GM19468 (cell line): ENCODE measurements around the gene CD14.
"Not testable (repeated sequence)": the region's sequence is repeated elsewhere in the genome, so short reads cannot be mapped to it uniquely, and the experiment has no call there.

Experiments used
- ATAC-seq: cut with Tn5 transposase; IDR thresholded peaks from one replicate; pipeline ENCODE4 v1.9.1; 2021; ENCODE audit warnings: mild to moderate bottlenecking, moderate library complexity, moderate number of reproducible peaks; ENCODE audit not compliant: unreplicated experiment; ENCODE audit errors: extremely low read depth

Gene CD14

DNA sequence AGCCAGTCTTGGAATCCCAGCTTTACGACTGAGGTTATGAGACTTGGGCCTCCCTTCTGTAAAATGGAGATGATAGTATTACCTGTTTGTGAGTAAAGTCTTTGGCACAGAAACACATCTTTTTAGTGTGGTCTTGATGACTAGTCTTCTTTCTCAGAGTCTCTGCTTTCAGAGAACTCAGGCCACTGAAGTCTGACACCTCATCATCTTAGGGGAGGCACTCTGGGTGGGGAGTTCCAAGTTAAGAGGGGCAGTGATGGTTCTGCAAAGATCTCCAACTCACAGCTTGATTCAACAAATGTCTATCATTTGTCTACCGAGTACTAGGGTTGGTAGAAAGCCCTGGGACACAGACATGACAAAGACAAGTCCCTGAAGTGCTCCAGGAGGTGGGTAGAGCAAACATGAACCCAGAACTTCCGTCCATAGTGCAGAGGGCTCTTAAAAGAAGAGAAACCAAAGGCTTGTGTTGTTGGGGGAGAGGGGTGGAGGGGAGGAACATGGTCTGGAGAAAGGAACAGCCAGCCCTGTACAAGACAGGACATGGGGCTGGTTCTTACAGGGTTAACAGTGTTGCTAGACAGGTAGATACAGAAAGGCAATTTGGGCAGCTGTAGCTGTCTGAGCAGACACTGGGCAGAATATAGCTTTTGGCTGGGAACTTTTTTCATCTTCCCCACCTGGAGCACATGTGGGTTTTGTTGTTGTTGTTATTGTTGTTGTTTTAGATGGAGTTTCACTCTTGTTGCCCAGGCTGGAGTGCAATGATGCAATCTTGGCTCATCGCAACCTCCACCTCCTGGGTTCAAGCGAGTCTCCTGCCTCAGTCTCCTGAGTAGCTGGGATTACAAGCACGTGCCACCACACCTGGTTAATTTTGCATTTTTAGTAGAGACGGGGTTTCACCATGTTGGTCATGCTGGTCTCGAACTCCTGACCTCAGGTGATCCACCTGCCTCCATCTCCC is 2.6 kb upstream of the CD14 start:
- ATAC-seq, result peak; percentile 4

DNA sequence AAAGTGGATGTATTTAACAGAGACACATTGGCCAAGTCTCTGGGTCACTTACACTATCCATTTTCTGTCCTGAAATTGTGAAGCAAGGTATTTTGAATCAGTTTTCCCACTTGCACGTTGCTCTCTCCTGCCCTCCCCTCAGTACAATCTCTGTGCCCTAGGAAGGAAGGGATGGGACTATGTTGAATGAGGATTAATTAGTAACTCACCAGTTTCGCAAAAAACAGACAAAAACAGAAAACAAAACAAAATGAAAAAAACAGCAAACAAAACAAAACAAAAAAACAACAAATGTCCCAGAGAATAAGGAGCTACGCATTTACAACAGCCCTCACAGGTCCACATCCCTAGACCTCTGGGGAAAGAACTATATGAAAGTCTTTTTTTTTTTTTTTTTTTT is 1.1 kb upstream of the CD14 start:
- no peak for ATAC-seq

DNA sequence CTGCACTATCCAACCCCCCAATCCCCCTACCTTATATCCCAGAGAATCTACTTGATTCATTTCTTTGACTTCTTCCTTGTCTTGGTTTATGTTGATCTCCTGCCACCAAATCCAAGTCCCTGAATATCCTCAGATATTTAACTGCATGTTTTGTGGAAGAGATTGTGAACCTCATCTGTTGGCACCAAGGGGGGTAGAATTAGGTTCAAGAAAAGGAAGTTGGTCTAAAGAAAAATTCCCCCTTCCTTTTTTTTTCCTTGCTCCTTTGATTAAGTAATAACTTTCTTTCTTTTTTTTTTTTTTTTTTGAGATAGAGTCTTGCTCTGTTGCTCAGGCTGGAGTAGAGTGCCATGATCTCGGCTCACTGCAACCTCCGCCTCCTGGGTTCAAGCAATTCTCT is 526 bp upstream of the CD14 start:
- no peak for ATAC-seq

DNA sequence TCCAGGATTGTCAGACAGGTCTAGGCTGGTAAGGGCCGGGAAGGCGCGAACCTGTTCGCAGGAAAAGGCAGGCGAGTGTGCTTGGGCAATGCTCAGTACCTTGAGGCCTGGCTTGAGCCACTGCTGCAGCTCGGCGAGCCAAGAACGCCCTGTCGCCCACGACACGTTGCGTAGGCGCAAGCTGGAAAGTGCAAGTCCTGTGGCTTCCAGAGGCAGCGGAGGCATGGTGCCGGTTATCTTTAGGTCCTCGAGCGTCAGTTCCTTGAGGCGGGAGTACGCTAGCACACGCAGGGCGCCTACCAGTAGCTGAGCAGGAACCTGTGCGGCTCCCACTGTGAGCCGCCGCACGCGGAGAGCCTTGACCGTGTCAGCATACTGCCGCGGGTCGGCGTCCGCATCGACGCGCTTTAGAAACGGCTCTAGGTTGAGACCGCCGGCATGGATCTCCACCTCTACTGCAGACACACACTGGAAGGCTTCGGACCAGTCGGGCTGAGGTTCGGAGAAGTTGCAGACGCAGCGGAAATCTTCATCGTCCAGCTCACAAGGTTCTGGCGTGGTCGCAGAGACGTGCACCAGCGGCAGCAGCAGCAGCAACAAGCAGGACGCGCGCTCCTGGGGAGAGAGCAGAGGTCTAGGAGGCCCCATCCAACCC is 482 bp downstream of the CD14 start:
- ATAC-seq, result peak; percentile 25

DNA sequence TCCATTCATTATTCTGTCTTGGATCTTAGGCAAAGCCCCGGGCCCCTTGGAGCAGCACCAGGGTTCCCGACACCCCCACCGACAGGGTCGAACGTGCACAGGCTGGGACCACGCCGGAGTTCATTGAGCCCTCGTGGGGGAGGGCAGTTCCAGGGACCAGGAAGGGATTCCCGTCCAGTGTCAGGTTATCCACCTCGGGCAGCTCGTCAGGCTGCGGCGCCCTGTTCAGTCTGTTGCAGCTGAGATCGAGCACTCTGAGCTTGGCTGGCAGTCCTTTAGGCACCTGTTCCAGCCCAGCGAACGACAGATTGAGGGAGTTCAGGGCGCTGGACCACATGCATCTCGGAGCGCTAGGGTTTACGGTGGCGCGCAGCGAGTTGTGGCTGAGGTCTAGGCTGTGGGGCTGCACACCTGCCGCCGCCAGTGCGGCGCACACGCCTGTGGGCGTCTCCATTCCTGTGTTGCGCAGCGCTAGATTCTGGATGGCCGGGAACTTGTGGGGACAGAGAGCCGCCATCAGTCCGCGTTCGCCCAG is 1.1 kb downstream of the CD14 start:
- no peak for ATAC-seq

DNA sequence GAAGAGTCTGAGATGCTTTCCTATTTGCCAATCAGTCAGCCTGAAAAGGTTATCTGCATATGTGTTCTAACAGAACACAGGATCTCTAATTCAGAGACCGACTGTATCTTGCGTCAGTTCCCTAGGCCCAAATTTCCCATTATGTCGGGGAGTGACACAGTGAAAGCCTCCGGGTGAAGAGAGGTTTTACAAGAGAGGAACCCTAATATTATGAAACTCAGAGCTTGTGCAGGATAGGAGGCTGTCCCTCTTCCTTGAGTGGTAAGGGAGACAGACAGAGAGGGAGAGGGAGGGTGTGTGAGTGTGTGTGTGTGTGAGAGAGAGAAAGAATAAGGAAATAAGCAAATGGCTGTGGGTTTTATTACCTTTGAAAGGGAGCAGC is 1.9 kb downstream of the CD14 start:
- no peak for ATAC-seq

DNA sequence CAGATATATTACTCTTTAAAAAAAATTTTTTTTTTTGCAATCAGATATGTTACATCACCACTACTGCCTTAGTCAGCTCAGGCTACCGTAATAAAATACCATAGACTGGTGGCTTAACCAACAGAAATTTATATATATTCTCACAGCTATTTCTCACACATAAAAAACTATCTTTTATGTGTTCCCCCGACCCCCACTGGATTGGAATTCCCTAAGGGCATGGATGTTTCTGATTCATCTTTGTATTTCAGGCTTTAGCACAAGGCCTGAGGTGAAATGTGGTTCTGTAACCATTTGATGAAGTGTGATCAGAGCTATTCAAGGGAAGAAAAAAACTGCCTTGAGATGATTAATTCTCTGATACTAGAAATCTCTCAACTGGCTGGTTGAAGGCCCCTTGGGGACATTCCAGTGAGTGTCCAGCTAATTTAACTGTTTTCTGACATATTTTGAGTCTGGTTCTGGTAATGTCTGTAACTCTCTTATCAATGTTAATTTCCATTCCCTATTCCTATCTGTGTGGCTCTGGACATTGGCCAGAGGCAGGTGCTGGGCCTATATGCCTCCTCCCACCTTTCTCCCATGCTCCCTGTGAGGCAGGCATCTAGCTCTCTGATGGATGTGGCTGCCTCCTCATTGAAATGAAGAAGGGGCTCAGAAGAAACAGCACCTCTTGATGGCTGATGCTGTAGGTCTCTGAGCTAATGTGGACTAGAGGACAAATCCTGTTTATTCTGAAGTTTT is 2.5 kb downstream of the CD14 start:
- no peak for ATAC-seq

DNA sequence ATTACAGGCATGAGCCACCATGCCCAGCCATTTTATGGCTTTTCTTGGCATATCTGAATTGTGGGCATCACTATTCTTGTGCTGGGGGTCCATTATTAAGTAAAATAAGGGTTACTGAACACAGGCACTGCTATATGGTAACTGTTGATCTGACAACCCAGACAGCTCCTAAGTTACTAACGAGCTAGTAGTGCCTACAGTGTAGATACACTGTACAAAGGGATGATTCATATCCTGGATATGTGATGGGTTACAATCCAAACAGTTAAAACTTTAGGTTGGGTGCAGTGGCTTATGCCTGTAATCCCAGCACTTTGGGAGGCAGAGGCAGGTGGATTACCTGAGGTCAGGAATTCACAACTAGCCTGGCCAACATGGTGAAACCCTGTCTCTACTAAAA is 4.3 kb downstream of the CD14 start:
- ATAC-seq, result no peak

DNA sequence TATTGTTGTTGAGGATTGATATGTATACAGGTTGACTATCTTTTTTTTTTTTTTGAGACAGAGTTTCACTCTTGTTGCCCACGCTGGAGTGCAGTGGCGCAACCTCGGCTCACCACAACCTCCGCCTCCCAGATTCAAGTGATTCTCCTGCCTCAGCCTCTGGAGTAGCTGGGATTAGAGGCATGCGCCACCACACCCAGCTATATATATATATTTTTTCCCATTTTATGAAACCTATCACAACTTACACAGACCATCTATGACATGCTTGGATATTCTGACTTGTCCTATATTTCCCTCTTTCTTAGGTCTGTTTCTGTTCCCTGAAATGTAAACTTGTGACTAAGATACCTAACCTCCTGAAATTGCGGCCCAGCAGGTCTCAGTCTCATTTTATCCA is 5.0 kb downstream of the CD14 start:
- ATAC-seq, result no peak

DNA sequence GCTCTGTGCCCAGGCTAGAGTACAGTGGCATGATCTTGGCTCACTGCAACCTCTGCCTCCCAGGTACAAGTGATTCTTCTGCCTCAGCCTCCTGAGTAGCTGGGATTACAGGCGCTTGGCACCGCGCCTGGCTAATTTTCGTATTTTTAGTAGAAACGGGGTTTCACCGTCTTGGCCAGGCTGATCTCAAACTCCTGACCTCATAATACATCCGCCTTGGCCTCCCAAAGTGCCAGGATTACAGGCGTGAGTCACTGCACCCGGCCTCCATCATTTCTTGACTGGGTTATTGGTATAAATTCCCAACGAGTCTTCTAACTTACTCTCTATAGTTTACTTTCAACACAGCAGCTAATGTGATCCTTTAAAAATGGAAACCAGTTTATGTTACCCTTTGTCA is 8.1 kb downstream of the CD14 start:
- ATAC-seq, result not testable (repeated sequence)

DNA sequence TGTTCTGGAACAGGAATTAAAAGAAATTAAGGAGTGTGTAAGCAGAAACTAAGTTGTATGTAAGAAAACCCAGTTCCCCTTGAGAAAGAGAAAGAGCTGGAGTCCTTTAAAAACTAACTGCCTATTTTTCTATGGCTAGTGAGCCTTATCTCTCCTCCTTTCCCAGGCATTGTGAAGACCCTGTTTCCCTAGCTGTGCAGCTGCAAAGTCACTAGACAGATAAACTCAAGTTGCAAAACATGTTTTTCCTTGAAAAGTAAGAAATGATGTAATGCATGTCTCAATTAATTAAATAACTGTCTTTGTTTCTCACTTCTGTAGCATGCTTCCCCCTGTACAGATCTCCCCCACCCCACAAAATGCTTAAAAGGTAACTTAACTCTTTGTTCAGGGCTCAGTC is 9.9 kb downstream of the CD14 start:
- ATAC-seq, result not testable (repeated sequence)

DNA sequence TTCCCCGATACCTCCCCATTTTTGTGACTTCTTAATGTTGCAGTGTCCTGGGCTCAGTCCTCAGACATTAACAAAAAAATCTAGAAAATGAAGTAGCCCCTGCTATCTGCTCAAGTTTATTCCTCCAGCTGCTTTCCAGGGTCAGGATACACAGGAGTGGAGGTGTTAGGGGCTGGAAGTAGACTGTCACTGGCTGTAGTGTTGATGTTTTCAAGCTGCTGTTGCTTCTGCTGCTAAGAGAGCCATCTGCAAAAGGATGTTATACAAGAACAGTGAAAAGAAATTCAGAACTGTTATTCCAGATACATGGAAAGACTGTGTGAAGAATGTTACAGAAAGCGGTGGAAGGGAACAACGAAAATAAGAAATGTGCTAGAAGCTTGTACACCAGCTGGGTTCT is 10.7 kb downstream of the CD14 start:
- no peak for ATAC-seq

DNA sequence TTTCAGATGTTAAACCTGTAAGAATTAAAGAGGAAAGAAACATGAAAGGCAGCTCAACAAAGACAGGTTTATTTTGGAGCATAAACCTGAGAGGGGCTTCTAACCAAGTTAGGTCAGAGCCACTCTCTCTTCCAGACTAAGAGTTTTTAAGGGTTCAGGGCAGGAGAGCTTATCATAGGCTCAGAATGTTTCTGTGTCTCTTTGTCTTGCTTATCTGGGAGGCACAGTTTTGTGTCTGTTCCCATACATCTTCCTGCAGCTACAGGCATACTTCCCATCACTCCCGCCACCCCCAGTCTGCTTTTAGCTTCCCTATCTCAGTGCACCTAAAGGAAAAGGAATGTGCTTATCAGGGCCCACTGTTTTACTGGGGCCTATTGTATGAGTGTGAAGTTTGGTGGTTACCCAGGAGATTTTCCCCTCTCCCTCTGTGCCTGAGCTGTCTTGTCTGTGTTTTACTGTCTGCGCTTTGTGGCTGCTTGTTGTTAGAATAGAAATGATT is 21.9 kb downstream of the CD14 start:
- ATAC-seq, result no peak

DNA sequence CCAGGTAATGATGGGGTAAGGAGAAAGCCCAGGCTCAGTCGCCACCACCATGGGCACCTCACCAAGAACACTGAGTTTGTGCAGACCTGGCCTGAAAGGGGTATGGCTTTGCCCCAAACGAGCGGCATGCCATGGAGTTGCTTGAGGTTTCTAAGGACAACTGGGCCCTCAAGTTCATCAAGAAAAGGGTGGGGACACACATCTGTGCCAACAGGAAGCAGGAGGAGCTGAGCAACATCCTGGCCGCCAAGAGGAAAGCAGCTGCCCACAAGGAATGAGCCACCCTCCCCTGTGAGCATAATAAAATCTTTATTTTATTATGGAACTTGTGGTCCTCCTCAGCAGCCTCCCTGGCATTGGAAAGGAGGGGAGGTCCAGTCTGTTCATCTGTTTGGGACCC is 23.8 kb downstream of the CD14 start:
- ATAC-seq, result no peak

DNA sequence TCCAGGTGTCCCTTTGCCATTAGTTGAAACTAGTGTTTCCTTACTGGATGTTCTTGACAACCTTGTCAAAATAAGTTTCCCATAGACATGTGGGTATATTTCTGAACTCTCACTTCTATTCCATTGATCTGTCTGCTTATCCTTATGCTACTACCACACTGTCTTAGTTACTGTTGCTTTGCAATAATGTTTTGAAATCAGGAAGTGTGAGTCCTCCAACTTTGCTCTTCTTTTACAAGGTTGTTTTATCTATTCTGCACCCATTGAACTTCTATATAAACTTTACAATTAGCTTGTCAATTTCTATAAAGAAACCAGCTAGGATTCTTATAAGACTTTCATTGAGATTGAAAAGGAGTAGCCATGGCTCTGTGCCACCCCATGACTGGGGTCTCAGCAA is 24.3 kb downstream of the CD14 start:
- ATAC-seq, result no peak

DNA sequence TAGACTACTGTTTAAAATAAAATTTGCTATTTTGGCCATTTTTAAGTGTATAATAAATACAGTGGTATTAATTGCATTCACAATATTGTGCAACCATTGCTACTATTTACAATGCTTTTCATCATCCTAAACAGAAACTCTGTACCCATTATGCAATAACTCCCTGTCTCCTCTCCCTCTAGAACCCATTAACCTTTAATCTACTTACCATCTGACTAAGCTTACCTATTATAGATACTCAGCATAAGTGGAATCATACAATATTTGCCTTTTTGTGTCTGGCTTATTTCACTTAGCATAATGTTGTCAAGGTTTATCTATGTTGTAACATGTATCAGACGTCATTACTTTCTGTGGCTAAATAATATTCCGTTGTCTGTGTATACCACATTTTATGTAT is 25.9 kb downstream of the CD14 start:
- ATAC-seq, result no peak

DNA sequence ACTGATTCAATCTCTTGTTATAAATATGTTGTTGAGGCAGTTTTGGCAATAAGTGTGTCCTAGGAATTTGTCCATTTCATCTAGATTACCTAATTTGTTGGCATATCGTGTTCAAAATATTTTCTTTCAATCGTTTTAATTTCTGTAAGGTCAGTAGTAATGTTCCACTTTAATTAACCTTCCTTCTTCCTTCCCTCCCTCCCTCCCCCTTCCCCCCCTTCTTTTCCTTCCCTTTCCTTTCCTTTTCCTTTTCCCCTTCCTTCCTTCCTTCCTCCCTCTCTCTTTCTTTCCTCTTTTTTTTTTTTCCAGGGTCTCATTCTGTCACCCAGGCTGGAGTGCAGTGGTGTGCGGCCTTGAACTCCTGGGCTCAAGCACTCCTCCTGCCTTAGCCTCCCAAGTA is 27.1 kb downstream of the CD14 start:
- ATAC-seq, result no peak

DNA sequence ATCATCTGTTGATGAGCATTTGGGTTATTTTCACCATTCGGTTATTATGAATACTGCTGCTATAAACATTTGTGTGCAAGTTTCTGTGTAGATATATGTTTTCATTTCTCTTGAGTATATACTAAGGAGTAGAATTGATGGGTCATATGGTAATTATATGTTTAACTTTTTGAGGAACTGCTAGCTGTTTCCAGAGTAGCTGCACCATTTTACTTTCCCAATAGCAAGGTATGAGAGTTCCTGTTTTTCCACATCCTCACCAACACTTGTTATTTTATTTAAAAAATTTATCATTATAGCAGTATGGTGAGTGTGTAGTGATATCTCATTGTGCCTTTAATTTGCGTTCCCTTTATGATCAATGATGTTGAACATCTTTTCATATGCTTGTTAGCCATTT is 29.2 kb downstream of the CD14 start:
- ATAC-seq, result no peak

DNA sequence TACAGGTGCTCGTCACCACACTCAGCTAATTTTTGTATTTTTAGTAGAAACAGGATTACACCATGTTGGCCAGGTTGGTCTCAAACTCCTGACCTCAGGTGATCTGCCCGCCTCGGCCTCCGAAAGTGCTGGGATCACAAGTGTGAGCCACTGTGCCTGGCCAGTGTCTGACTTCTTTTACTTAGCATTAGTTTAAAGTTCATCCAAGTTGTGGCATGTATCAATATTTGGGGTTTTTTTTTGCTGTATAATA is 29.6 kb downstream of the CD14 start:
- not testable (repeated sequence) for ATAC-seq

DNA sequence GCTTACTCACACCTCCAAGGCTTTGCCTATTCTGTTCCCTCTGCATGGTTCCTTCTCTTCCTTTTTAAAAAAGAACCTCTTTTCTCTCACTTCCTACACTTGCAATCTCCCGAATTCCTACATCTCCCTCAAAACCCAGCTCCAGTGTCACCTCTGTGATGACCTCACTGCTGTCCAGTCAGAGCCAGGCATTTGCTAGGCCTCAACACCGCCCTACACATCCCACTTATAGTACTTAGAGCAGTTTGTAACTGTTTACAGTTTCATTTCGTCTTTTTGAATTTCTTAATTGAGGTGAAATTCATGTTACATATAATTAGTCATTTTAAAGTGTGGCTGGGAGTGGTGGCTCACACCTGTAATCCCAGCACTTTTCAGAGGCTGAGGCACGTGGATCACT is 30.8 kb downstream of the CD14 start:
- no peak for ATAC-seq

DNA sequence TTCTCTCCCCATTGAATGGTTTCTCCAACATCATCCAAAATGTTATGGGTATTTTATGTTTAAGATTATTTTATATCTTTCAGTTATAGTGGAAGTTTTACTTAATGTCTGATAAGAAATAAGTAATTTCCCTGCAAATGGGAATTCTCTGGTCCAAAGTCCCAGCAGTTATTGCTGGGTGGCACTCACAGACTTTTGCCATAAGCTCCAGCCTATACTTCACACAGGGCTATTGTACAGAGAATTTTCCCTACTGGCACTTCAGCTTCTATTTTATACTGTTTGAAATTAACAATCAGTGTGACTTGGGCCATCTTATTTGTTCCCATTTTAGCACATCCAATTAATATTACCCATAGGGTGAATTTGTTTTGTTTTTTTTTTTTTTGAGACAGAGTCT is 32.9 kb downstream of the CD14 start:
- ATAC-seq, result no peak
